HepG2 (cell line): ENCODE results near the gene GPAM. TPM values are rescaled to one million over a fixed set of nuclear protein-coding genes. Genes with fewer than 3 reads are reported as not detected.
A peak's percentile ranks its signal among the peaks of the same experiment; 100 is the strongest.

Experiments used
- CBFB ChIP-seq: sonication (generic); formaldehyde crosslinking; IDR thresholded peaks from 2 replicates; pipeline ENCODE4 v1.4.0; 2020; ENCODE audit warnings: missing genetic modification reagents
- CSRNP1 ChIP-seq: sonication (generic); formaldehyde crosslinking; IDR thresholded peaks from 2 replicates; pipeline ENCODE4 v1.8.1; 2023; ENCODE audit warnings: mild to moderate bottlenecking, missing genetic modification reagents
- KAT7 ChIP-seq: IDR thresholded peaks from 2 replicates; pipeline ENCODE4 v1.6.1; 2018; ENCODE audit warnings: borderline replicate concordance, missing compliant biosample characterization
- KDM3A ChIP-seq: IDR thresholded peaks from 2 replicates; pipeline ENCODE4 v1.6.1; 2018; ENCODE audit warnings: low read depth, missing compliant biosample characterization
- PITX1 ChIP-seq: sonication (generic); formaldehyde crosslinking; IDR thresholded peaks from 2 replicates; pipeline ENCODE4 v1.5.1; 2020; ENCODE audit warnings: mild to moderate bottlenecking, missing genetic modification reagents
- SIN3A ChIP-seq: IDR thresholded peaks from 2 replicates; pipeline ENCODE4 v1.6.1; 2011; ENCODE audit warnings: low read depth, mild to moderate bottlenecking, control low read depth, low read length, borderline replicate concordance
- SOX5 ChIP-seq: IDR thresholded peaks from 2 replicates; pipeline ENCODE4 v1.6.1; 2016; ENCODE audit warnings: borderline replicate concordance
- ZFP91 ChIP-seq: sonication (generic); formaldehyde crosslinking; IDR thresholded peaks from 2 replicates; pipeline ENCODE4 v1.9.0; 2022; ENCODE audit warnings: missing genetic modification reagents, mild to moderate bottlenecking, borderline replicate concordance
- ZNF142 ChIP-seq: sonication (generic); formaldehyde crosslinking; IDR thresholded peaks from 2 replicates; pipeline ENCODE4 v1.4.0; 2020; ENCODE audit warnings: missing genetic modification reagents
- ZNF335 ChIP-seq: sonication (generic); formaldehyde crosslinking; IDR thresholded peaks from 2 replicates; pipeline ENCODE4 v1.4.0; 2020; ENCODE audit warnings: missing genetic modification reagents
- ZNF687 ChIP-seq: sonication (generic); formaldehyde crosslinking; IDR thresholded peaks from 2 replicates; pipeline ENCODE4 v1.5.1; 2020; ENCODE audit warnings: mild to moderate bottlenecking, missing genetic modification reagents, moderate library complexity
- ZNF737 ChIP-seq: sonication (generic); formaldehyde crosslinking; IDR thresholded peaks from 2 replicates; pipeline ENCODE4 v1.5.0; 2020; ENCODE audit warnings: missing genetic modification reagents, mild to moderate bottlenecking, borderline replicate concordance
- ZNF788 ChIP-seq: sonication (generic); formaldehyde crosslinking; IDR thresholded peaks from 2 replicates; pipeline ENCODE4 v1.5.0; 2020; ENCODE audit warnings: mild to moderate bottlenecking, missing genetic modification reagents, borderline replicate concordance
- polyA plus RNA-seq, 8 experiments: library from polyadenylated mRNA; depleted of rRNA in 3 of 8; stranded (reverse) in 7 of 8; unstranded in 1 of 8; fragments of >200 nt; fragmentation: Illumina TruSeq in 4 of 8; extraction: Trizol in 4 of 8; gene quantifications; 2 replicates each; pipeline versions ENCODE4 v1.2.1 to v1.2.3, GENCODE V29; 2011 to 2016; ENCODE audit warnings: low read depth in 4 of 8, missing spikeins in 1 of 8, mixed read lengths in 1 of 8; ENCODE audit not compliant: insufficient read depth in 1 of 8
- total RNA-seq, 5 experiments: library from RNA; depleted of rRNA; stranded (reverse); fragments of >200 nt; fragmentation: Illumina TruSeq; extraction: Trizol; gene quantifications; 2 replicates each; pipeline ENCODE4 v1.2.3, GENCODE V29; 2016; ENCODE audit warnings: low read depth in 1 of 5

The GPAM gene
- total and polyA plus RNA-seq, 2 of the 13 experiments (the other 11 are each of a cell fraction or from before 2014, with no cell fraction given): 36.8 to 140 TPM

GRCh38 chr10:112227331-112227987, 43.9 kb upstream of the GPAM start (continued):
- TF ChIP-seq ZNF687 (peak; percentile 86), SOX5 (CRISPR knock-in tag) (peak; percentile 78; the same call in 1 of the 2 replicates), SIN3A (peak; percentile 78; the same call in 1 of the 2 replicates), CSRNP1 (CRISPR knock-in tag) (no peak), ZNF737 (no peak), CBFB (peak; percentile 97), ZNF142 (CRISPR knock-in tag) (no peak), ZFP91 (CRISPR knock-in tag) (peak; percentile 68), ZNF788 (CRISPR knock-in tag) (peak; percentile 85), KAT7 (CRISPR knock-in tag) (peak; percentile 52; the same call in 1 of the 2 replicates), ZNF335 (CRISPR knock-in tag) (peak; percentile 89), PITX1 (CRISPR knock-in tag) (peak; percentile 96), KDM3A (0 out of 2 replicates have a peak, but pooled peaks have one; percentile 70)
